PC-3 (cell line): ENCODE results near the gene TINAGL1.

ENCODE experiments used
- CTCF ChIP-seq: fragments of 300-600 bp; sonication (generic); conservative IDR thresholded peaks from 2 replicates; pipeline ENCODE4 v1.5.1; 2017; ENCODE audit warnings: antibody characterized with exemption, low read depth, mild to moderate bottlenecking, low read length
- EZH2phosphoT487 ChIP-seq: fragments of 300-600 bp; sonication (generic); IDR thresholded peaks from 2 replicates; pipeline ENCODE4 v1.6.1; 2018; ENCODE audit warnings: mild to moderate bottlenecking, antibody characterized with exemption, low read length, borderline replicate concordance

DNA sequence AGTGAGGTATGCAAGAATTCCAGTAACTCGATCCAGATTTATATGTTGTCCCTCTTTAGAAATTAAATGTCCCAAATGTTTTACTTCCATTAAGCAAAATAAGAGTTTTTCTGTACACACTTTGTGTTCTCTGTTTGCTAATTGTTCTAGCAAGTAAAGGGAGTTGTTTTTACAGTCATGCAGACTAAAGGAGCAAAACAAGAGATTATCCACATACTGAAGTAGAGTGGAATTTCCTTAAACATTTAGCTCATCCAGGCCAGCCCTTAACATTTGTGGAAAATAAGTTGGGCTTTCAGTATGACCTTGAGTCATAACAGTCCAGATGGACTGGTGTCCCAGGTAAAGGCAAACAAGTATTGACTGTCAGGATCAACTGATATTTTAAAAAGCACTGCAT lies 44.1 kb upstream of the TINAGL1 start:
- no peak for TF ChIP-seq CTCF
- TF ChIP-seq EZH2phosphoT487 = no peak
